Measurements from ENCODE around the gene KCNQ1OT1. TPM values are rescaled to one million over a fixed set of nuclear protein-coding genes. Genes with fewer than 3 reads are reported as not detected.

The KCNQ1OT1 gene
- polyA plus RNA-seq, 3 donors from 2014 or later = 0.04 to 0.12 TPM; not detected in 1

GRCh38 chr11:2741006-2741376 lies 41.2 kb upstream of the KCNQ1OT1 start:
- Mint-ChIP-seq H3K4me1 (no peaks in the 10 kb centered on the region), H3K36me3 (no peaks in the 10 kb centered on the region), H3K9me3 (no peaks in the 10 kb centered on the region), H3K4me3 (no peak overlapping the region), H3K27ac (no peak overlapping the region), H3K27me3 (ENCODE audit: low read depth in 3 of 3) (peaks cover 0 to 1% (median 0%) of the 10 kb centered on the region in 3 donors)
- no peak for DNase-seq

- Mint-ChIP-seq H3K27me3 (ENCODE audit: low read depth in 3 of 3) (no peaks in the 10 kb centered on the region), H3K4me1 (no peaks in the 10 kb centered on the region), H3K4me3 (no peak overlapping the region), H3K27ac (no peak overlapping the region), H3K9me3 (no peaks in the 10 kb centered on the region), H3K36me3 (no peaks in the 10 kb centered on the region)
- no peak for DNase-seq
Observed at GRCh38 chr11:2740275-2740940, 40.6 kb upstream of the KCNQ1OT1 start.

- H3K36me3 Mint-ChIP-seq = no peaks in the 10 kb centered on the region
- H3K9me3 Mint-ChIP-seq = no peaks in the 10 kb centered on the region
- no peak overlapping the region for H3K27ac Mint-ChIP-seq
- DNase-seq = no peak
- no peaks in the 10 kb centered on the region for H3K27me3 Mint-ChIP-seq (ENCODE audit: low read depth in 3 of 3)
- H3K4me3 Mint-ChIP-seq = no peak overlapping the region
- no peaks in the 10 kb centered on the region for H3K4me1 Mint-ChIP-seq
Observed at GRCh38 chr11:2739531-2740274, 39.9 kb upstream of the KCNQ1OT1 start.

- Mint-ChIP-seq H3K4me3 (no peak overlapping the region), H3K27me3 (ENCODE audit: low read depth in 3 of 3) (peaks cover 0 to 1% (median 0%) of the 10 kb centered on the region in 3 donors), H3K4me1 (no peaks in the 10 kb centered on the region), H3K36me3 (no peaks in the 10 kb centered on the region), H3K9me3 (no peaks in the 10 kb centered on the region), H3K27ac (no peak overlapping the region)
- DNase-seq = no peak
Observed at GRCh38 chr11:2738551-2739431, 39.0 kb upstream of the KCNQ1OT1 start.

- Mint-ChIP-seq H3K4me3 (no peak overlapping the region), H3K27ac (no peak overlapping the region), H3K9me3 (no peaks in the 10 kb centered on the region)
Observed at GRCh38 chr11:2737866-2738265, 38.1 kb upstream of the KCNQ1OT1 start.

GRCh38 chr11:2737226-2737590 lies 37.4 kb upstream of the KCNQ1OT1 start:
- H3K4me3 Mint-ChIP-seq = no peak overlapping the region
- H3K9me3 Mint-ChIP-seq = no peaks in the 10 kb centered on the region
- no peak for DNase-seq
- H3K36me3 Mint-ChIP-seq = no peaks in the 10 kb centered on the region
- H3K4me1 Mint-ChIP-seq = no peaks in the 10 kb centered on the region
- H3K27me3 Mint-ChIP-seq (ENCODE audit: low read depth in 3 of 3) = peaks cover 0 to 1% (median 0%) of the 10 kb centered on the region in 3 donors
- H3K27ac Mint-ChIP-seq = no peak overlapping the region

More at GRCh38 chr11:2737866-2738265, 38.1 kb upstream of the KCNQ1OT1 start:
- Mint-ChIP-seq H3K27me3 (ENCODE audit: low read depth in 3 of 3) (peaks cover 0 to 1% (median 0%) of the 10 kb centered on the region in 3 donors), H3K4me1 (no peaks in the 10 kb centered on the region), H3K36me3 (no peaks in the 10 kb centered on the region)
- no peak for DNase-seq

GRCh38 chr11:2736577-2737225 lies 36.9 kb upstream of the KCNQ1OT1 start:
- Mint-ChIP-seq H3K4me3 (no peak overlapping the region), H3K27ac (no peak overlapping the region), H3K27me3 (ENCODE audit: low read depth in 3 of 3) (peaks cover 0 to 1% (median 0%) of the 10 kb centered on the region in 3 donors), H3K4me1 (no peaks in the 10 kb centered on the region), H3K9me3 (no peaks in the 10 kb centered on the region), H3K36me3 (no peaks in the 10 kb centered on the region)
- no peak for DNase-seq

- H3K4me1 Mint-ChIP-seq = no peaks in the 10 kb centered on the region
- H3K27ac Mint-ChIP-seq = no peak overlapping the region
- H3K4me3 Mint-ChIP-seq = no peak overlapping the region
- no peaks in the 10 kb centered on the region for H3K36me3 Mint-ChIP-seq
- peaks cover 0 to 1% (median 0%) of the 10 kb centered on the region in 3 donors for H3K27me3 Mint-ChIP-seq (ENCODE audit: low read depth in 3 of 3)
- DNase-seq = no peak
- H3K9me3 Mint-ChIP-seq = no peaks in the 10 kb centered on the region
Observed at GRCh38 chr11:2735053-2735589, 35.3 kb upstream of the KCNQ1OT1 start.

GRCh38 chr11:2734181-2735052 lies 34.6 kb upstream of the KCNQ1OT1 start:
- Mint-ChIP-seq H3K36me3 (no peaks in the 10 kb centered on the region), H3K27me3 (ENCODE audit: low read depth in 3 of 3) (peaks cover 0 to 1% (median 0%) of the 10 kb centered on the region in 3 donors), H3K9me3 (no peaks in the 10 kb centered on the region), H3K4me3 (no peak overlapping the region), H3K27ac (no peak overlapping the region), H3K4me1 (no peaks in the 10 kb centered on the region)
- no peak for DNase-seq

GRCh38 chr11:2732940-2733628 lies 33.3 kb upstream of the KCNQ1OT1 start:
- Mint-ChIP-seq H3K9me3 (no peaks in the 10 kb centered on the region), H3K27ac (no peak overlapping the region)

GRCh38 chr11:2732261-2732939 lies 32.6 kb upstream of the KCNQ1OT1 start:
- DNase-seq = no peak
- Mint-ChIP-seq H3K27me3 (ENCODE audit: low read depth in 3 of 3) (peaks cover 0 to 1% (median 0%) of the 10 kb centered on the region in 3 donors), H3K27ac (no peak overlapping the region), H3K4me3 (no peak overlapping the region), H3K9me3 (no peaks in the 10 kb centered on the region), H3K4me1 (no peaks in the 10 kb centered on the region), H3K36me3 (no peaks in the 10 kb centered on the region)

More at GRCh38 chr11:2732940-2733628, 33.3 kb upstream of the KCNQ1OT1 start:
- Mint-ChIP-seq H3K36me3 (no peaks in the 10 kb centered on the region), H3K4me1 (no peaks in the 10 kb centered on the region), H3K4me3 (no peak overlapping the region), H3K27me3 (ENCODE audit: low read depth in 3 of 3) (peaks cover 0 to 1% (median 0%) of the 10 kb centered on the region in 3 donors)
- no peak for DNase-seq
